Measurements from ENCODE around the gene COL18A1.

The COL18A1 gene

GRCh38 chr21:45504516-45505415 lies 99.8 kb downstream of the COL18A1 start:
- H3K4me1 ChIP-seq (ENCODE audit: control insufficient read depth in 1 of 2, insufficient read depth in 2 of 2, low read length in 2 of 2), result no peaks in the 10 kb centered on the region
- H3K9ac ChIP-seq (ENCODE audit: low read depth in 1 of 2, low read length in 2 of 2), result no peak overlapping the region
- no peak overlapping the region for H3K4me3 ChIP-seq (ENCODE audit: low read depth in 1 of 2, low read length in 2 of 2)
- no peaks in the 10 kb centered on the region for H3K36me3 ChIP-seq (ENCODE audit: control insufficient read depth in 1 of 2, insufficient read depth in 2 of 2, low read length in 2 of 2)
- H3K9me3 ChIP-seq (ENCODE audit: control insufficient read depth in 1 of 2, low read length in 2 of 2), result no peaks in the 10 kb centered on the region
- H3K27me3 ChIP-seq (ENCODE audit: control insufficient read depth in 1 of 2, insufficient read depth in 2 of 2, low read length in 2 of 2), result peaks cover 4 to 12% of the 10 kb centered on the region in 2 donors
- no peak overlapping the region for H3K27ac ChIP-seq (ENCODE audit: low read depth, low read length)

GRCh38 chr21:45505416-45506021 lies 100.6 kb downstream of the COL18A1 start:
- H3K4me1 ChIP-seq (ENCODE audit: control insufficient read depth in 1 of 2, insufficient read depth in 2 of 2, low read length in 2 of 2), result no peaks in the 10 kb centered on the region
- no peak overlapping the region for H3K9ac ChIP-seq (ENCODE audit: low read depth in 1 of 2, low read length in 2 of 2)
- H3K36me3 ChIP-seq (ENCODE audit: control insufficient read depth in 1 of 2, insufficient read depth in 2 of 2, low read length in 2 of 2), result no peaks in the 10 kb centered on the region
- no peak overlapping the region for H3K4me3 ChIP-seq (ENCODE audit: low read depth in 1 of 2, low read length in 2 of 2)
- no peaks in the 10 kb centered on the region for H3K9me3 ChIP-seq (ENCODE audit: control insufficient read depth in 1 of 2, low read length in 2 of 2)
- no peak overlapping the region for H3K27ac ChIP-seq (ENCODE audit: low read depth, low read length)
- peaks cover 4 to 12% of the 10 kb centered on the region in 2 donors for H3K27me3 ChIP-seq (ENCODE audit: control insufficient read depth in 1 of 2, insufficient read depth in 2 of 2, low read length in 2 of 2)

- H3K36me3 ChIP-seq (ENCODE audit: control insufficient read depth in 1 of 2, insufficient read depth in 2 of 2, low read length in 2 of 2), result no peaks in the 10 kb centered on the region
- H3K4me1 ChIP-seq (ENCODE audit: control insufficient read depth in 1 of 2, insufficient read depth in 2 of 2, low read length in 2 of 2), result no peaks in the 10 kb centered on the region
- peaks cover 4 to 12% of the 10 kb centered on the region in 2 donors for H3K27me3 ChIP-seq (ENCODE audit: control insufficient read depth in 1 of 2, insufficient read depth in 2 of 2, low read length in 2 of 2)
- no peak overlapping the region for H3K27ac ChIP-seq (ENCODE audit: low read depth, low read length)
- H3K9me3 ChIP-seq (ENCODE audit: control insufficient read depth in 1 of 2, low read length in 2 of 2), result no peaks in the 10 kb centered on the region
- no peak overlapping the region for H3K4me3 ChIP-seq (ENCODE audit: low read depth in 1 of 2, low read length in 2 of 2)
- H3K9ac ChIP-seq (ENCODE audit: low read depth in 1 of 2, low read length in 2 of 2), result no peak overlapping the region
Observed at GRCh38 chr21:45506241-45506817, 101.4 kb downstream of the COL18A1 start.

- H3K27ac ChIP-seq (ENCODE audit: low read depth, low read length), result no peak overlapping the region
- H3K9ac ChIP-seq (ENCODE audit: low read depth in 1 of 2, low read length in 2 of 2), result no peak overlapping the region
- H3K4me1 ChIP-seq (ENCODE audit: control insufficient read depth in 1 of 2, insufficient read depth in 2 of 2, low read length in 2 of 2), result no peaks in the 10 kb centered on the region
- H3K36me3 ChIP-seq (ENCODE audit: control insufficient read depth in 1 of 2, insufficient read depth in 2 of 2, low read length in 2 of 2), result no peaks in the 10 kb centered on the region
- H3K4me3 ChIP-seq (ENCODE audit: low read depth in 1 of 2, low read length in 2 of 2), result no peak overlapping the region
- H3K27me3 ChIP-seq (ENCODE audit: control insufficient read depth in 1 of 2, insufficient read depth in 2 of 2, low read length in 2 of 2), result peaks cover 4 to 12% of the 10 kb centered on the region in 2 donors
- no peaks in the 10 kb centered on the region for H3K9me3 ChIP-seq (ENCODE audit: control insufficient read depth in 1 of 2, low read length in 2 of 2)
Observed at GRCh38 chr21:45506836-45507522, 102.0 kb downstream of the COL18A1 start.

GRCh38 chr21:45507523-45507875 lies 102.5 kb downstream of the COL18A1 start:
- Histone ChIP-seq H3K4me3 (ENCODE audit: low read depth in 1 of 2, low read length in 2 of 2) (no peak overlapping the region), H3K9me3 (ENCODE audit: control insufficient read depth in 1 of 2, low read length in 2 of 2) (no peaks in the 10 kb centered on the region), H3K9ac (ENCODE audit: low read depth in 1 of 2, low read length in 2 of 2) (no peak overlapping the region), H3K27me3 (ENCODE audit: control insufficient read depth in 1 of 2, insufficient read depth in 2 of 2, low read length in 2 of 2) (peaks cover 4 to 12% of the 10 kb centered on the region in 2 donors), H3K27ac (ENCODE audit: low read depth, low read length) (no peak overlapping the region), H3K36me3 (ENCODE audit: control insufficient read depth in 1 of 2, insufficient read depth in 2 of 2, low read length in 2 of 2) (no peaks in the 10 kb centered on the region), H3K4me1 (ENCODE audit: control insufficient read depth in 1 of 2, insufficient read depth in 2 of 2, low read length in 2 of 2) (no peaks in the 10 kb centered on the region)

GRCh38 chr21:45507888-45508508 lies 103.0 kb downstream of the COL18A1 start:
- Histone ChIP-seq H3K4me3 (ENCODE audit: low read depth in 1 of 2, low read length in 2 of 2) (no peak overlapping the region), H3K9ac (ENCODE audit: low read depth in 1 of 2, low read length in 2 of 2) (no peak overlapping the region), H3K4me1 (ENCODE audit: control insufficient read depth in 1 of 2, insufficient read depth in 2 of 2, low read length in 2 of 2) (no peaks in the 10 kb centered on the region), H3K9me3 (ENCODE audit: control insufficient read depth in 1 of 2, low read length in 2 of 2) (no peaks in the 10 kb centered on the region), H3K27ac (ENCODE audit: low read depth, low read length) (no peak overlapping the region), H3K36me3 (ENCODE audit: control insufficient read depth in 1 of 2, insufficient read depth in 2 of 2, low read length in 2 of 2) (peaks cover 0 to 2% of the 10 kb centered on the region in 2 donors), H3K27me3 (ENCODE audit: control insufficient read depth in 1 of 2, insufficient read depth in 2 of 2, low read length in 2 of 2) (peaks cover 4 to 12% of the 10 kb centered on the region in 2 donors)

GRCh38 chr21:45508607-45509565 lies 103.9 kb downstream of the COL18A1 start:
- Histone ChIP-seq H3K27ac (ENCODE audit: low read depth, low read length) (no peak overlapping the region), H3K36me3 (ENCODE audit: control insufficient read depth in 1 of 2, insufficient read depth in 2 of 2, low read length in 2 of 2) (peaks cover 0 to 9% of the 10 kb centered on the region in 2 donors), H3K9ac (ENCODE audit: low read depth in 1 of 2, low read length in 2 of 2) (no peak overlapping the region), H3K9me3 (ENCODE audit: control insufficient read depth in 1 of 2, low read length in 2 of 2) (no peaks in the 10 kb centered on the region), H3K4me3 (ENCODE audit: low read depth in 1 of 2, low read length in 2 of 2) (no peak overlapping the region), H3K4me1 (ENCODE audit: control insufficient read depth in 1 of 2, insufficient read depth in 2 of 2, low read length in 2 of 2) (no peaks in the 10 kb centered on the region), H3K27me3 (ENCODE audit: control insufficient read depth in 1 of 2, insufficient read depth in 2 of 2, low read length in 2 of 2) (peaks cover 4 to 12% of the 10 kb centered on the region in 2 donors)

- Histone ChIP-seq H3K9me3 (ENCODE audit: control insufficient read depth in 1 of 2, low read length in 2 of 2) (no peaks in the 10 kb centered on the region), H3K9ac (ENCODE audit: low read depth in 1 of 2, low read length in 2 of 2) (no peak overlapping the region), H3K27me3 (ENCODE audit: control insufficient read depth in 1 of 2, insufficient read depth in 2 of 2, low read length in 2 of 2) (peaks cover 4 to 9% of the 10 kb centered on the region in 2 donors), H3K36me3 (ENCODE audit: control insufficient read depth in 1 of 2, insufficient read depth in 2 of 2, low read length in 2 of 2) (peaks cover 0 to 9% of the 10 kb centered on the region in 2 donors), H3K4me3 (ENCODE audit: low read depth in 1 of 2, low read length in 2 of 2) (no peak overlapping the region), H3K27ac (ENCODE audit: low read depth, low read length) (no peak overlapping the region), H3K4me1 (ENCODE audit: control insufficient read depth in 1 of 2, insufficient read depth in 2 of 2, low read length in 2 of 2) (no peaks in the 10 kb centered on the region)
Observed at GRCh38 chr21:45509566-45510465, 104.9 kb downstream of the COL18A1 start.
